ENCODE measurements around the gene RAB22A. TPM values are rescaled to one million over a fixed set of nuclear protein-coding genes. Genes with fewer than 3 reads are reported as not detected.

Gene RAB22A
- total and polyA plus RNA-seq, 2 of the 4 experiments (the other 2 are of a cell fraction), result 8.2 to 8.4 TPM

- no peak overlapping the region for H2AK9ac ChIP-seq (replicated peaks; ENCODE audit: low read depth, low read length, poor library complexity)
- no peak overlapping the region; a peak in 2 of 4 replicates for H4K8ac ChIP-seq (ENCODE audit: low read depth in 2 of 2, low read length in 2 of 2)
- no peak overlapping the region for H2BK120ac ChIP-seq (ENCODE audit: low read depth, low read length)
- H3K9me3 ChIP-seq (ENCODE audit: control insufficient read depth, insufficient read depth, low read length), result 0 out of 2 replicates have a peak, but pooled peaks cover under 1% of the 10 kb centered on the region
- no peak overlapping the region for H3K27ac ChIP-seq (ENCODE audit: insufficient read depth, low read length)
- H2BK5ac ChIP-seq (ENCODE audit: low read depth, low read length, poor library complexity, severe bottlenecking), result no peak overlapping the region
- DNase-seq (no peak), ATAC-seq (ENCODE audit: low read depth) (no peak)
- dilution Hi-C loops (cut with HindIII; ENCODE audit: low sequenced_read_pairs, unreplicated experiment), result no loop called here
- peaks cover 23% of the 10 kb centered on the region for H3K9me1 ChIP-seq (ENCODE audit: insufficient read depth, low read length)
- H2BK20ac ChIP-seq (ENCODE audit: low read depth, low read length), result no peak overlapping the region
- no peaks in the 10 kb centered on the region for H3K27me3 ChIP-seq (ENCODE audit: control insufficient read depth, insufficient read depth, low read length)
- no peak overlapping the region for H4K5ac ChIP-seq (ENCODE audit: low read depth, low read length)
- POLR2A ChIA-PET (ENCODE audit: unreplicated experiment), result no interaction called here
- H3K4me2 ChIP-seq (ENCODE audit: low read depth, low read length), result no peak overlapping the region
- no peak overlapping the region for H4K91ac ChIP-seq (ENCODE audit: insufficient read depth, low read depth, low read length)
- no peak overlapping the region for H2AFZ ChIP-seq (replicated peaks; ENCODE audit: low read length, poor library complexity)
- TF ChIP-seq SMC3 (IDR thresholded peaks at IDR 0.05; ENCODE audit: low read depth, low read length), result no peak
- TF ChIP-seq RCOR1 (IDR thresholded peaks at IDR 0.05; ENCODE audit: insufficient replicate concordance, low read length), result no peak
- no peak for TF ChIP-seq CHD1 (IDR thresholded peaks at IDR 0.05; ENCODE audit: low read depth, low read length)
- TF ChIP-seq CTCF (conservative IDR thresholded peaks at IDR 0.05; ENCODE audit: low read depth, low read length), result no peak
- no peak for TF ChIP-seq FOS (IDR thresholded peaks at IDR 0.05; ENCODE audit: low read depth, low read length)
- TF ChIP-seq RAD21 (IDR thresholded peaks at IDR 0.05; ENCODE audit: low read length), result no peak
- no peak for TF ChIP-seq POLR2A (IDR thresholded peaks at IDR 0.05; ENCODE audit: low read depth, low read length)
- TF ChIP-seq CEBPB (IDR thresholded peaks at IDR 0.05; ENCODE audit: low read depth, low read length), result no peak
- no peak for TF ChIP-seq MXI1 (IDR thresholded peaks at IDR 0.05; ENCODE audit: borderline replicate concordance, low read depth, low read length)
- TF ChIP-seq ELK1 (IDR thresholded peaks at IDR 0.05; ENCODE audit: borderline replicate concordance, low read depth, low read length), result no peak
- no peak for TF ChIP-seq MAFK (IDR thresholded peaks at IDR 0.05; ENCODE audit: low read depth, low read length)
- TF ChIP-seq USF2 (IDR thresholded peaks at IDR 0.05; ENCODE audit: low read depth, low read length), result no peak
- H3K79me1 ChIP-seq (ENCODE audit: low read depth in 1 of 2, low read length in 2 of 2), result peaks cover 12 to 37% of the 10 kb centered on the region in 2 experiments
- peaks cover 34% of the 10 kb centered on the region for H4K20me1 ChIP-seq (ENCODE audit: insufficient read depth, low read length)
- in situ Hi-C loops (cut with MboI; ENCODE audit: low sequenced_read_pairs), result no loop called here
- H3K23ac ChIP-seq (ENCODE audit: low read depth, low read length), result no peak overlapping the region
- no peak overlapping the region for H3K4me3 ChIP-seq (ENCODE audit: insufficient read depth, low read depth, low read length)
- no CpG with 5 or more reads among the region's 4 CpGs for WGBS, 2 experiments (ENCODE audit: extremely low coverage in 2 of 2, insufficient read length in 1 of 2)
- H3K4me1 ChIP-seq (ENCODE audit: control insufficient read depth, insufficient read depth, low read length), result peaks cover 8% of the 10 kb centered on the region
- intact Hi-C loops (cut with micrococcal nuclease), result no loop called here
- no peak overlapping the region for H2BK15ac ChIP-seq (ENCODE audit: low read depth, low read length)
- H3K56ac ChIP-seq (ENCODE audit: extremely low read depth, insufficient read depth, low read length), result no peak overlapping the region
- H3K9ac ChIP-seq (ENCODE audit: low read depth, low read length), result no peak overlapping the region
- BruUV-seq (replicated peaks), result no TSS peak
- CTCF ChIA-PET, result interaction anchor here (0.7 to 1.4 kb wide), 2 partner anchors 17 kb away, joined by 3 read pairs; no protein-coding TSS in a partner anchor
- peaks cover 6% of the 10 kb centered on the region; the same call in 1 of the 2 replicates for H3K36me3 ChIP-seq (ENCODE audit: control insufficient read depth, insufficient read depth, low read length)
- no peak overlapping the region for H3K4ac ChIP-seq (ENCODE audit: low read depth, low read length)
- no peak overlapping the region for H3K14ac ChIP-seq (replicated peaks; ENCODE audit: low read depth, low read length)
- no peak overlapping the region for H2AK5ac ChIP-seq (ENCODE audit: low read depth, low read length)
- no peak overlapping the region for H3K18ac ChIP-seq (ENCODE audit: low read depth, low read length)
Observed at GRCh38 chr20:58388028-58388601, 78.6 kb downstream of the RAB22A start.

Data from IMR-90 (cell line).